Progenitor cell of endocrine pancreas (in vitro differentiated cells): Measurements from ENCODE around the gene ZNF677. TPM values are rescaled to one million over a fixed set of nuclear protein-coding genes. Genes with fewer than 3 reads are reported as not detected.
"Not testable (repeated sequence)": the region's sequence is repeated elsewhere in the genome, so short reads cannot be mapped to it uniquely, and the experiment has no call there.

ENCODE experiments used
- DNase-seq: peaks from one replicate; pipeline ENCODE4 v3.0.0; 2021; ENCODE audit warnings: low spot score; ENCODE audit not compliant: unreplicated experiment
- H3K27ac Mint-ChIP-seq: 2 replicates; pipeline ENCODE4 v1.8.0; 2021; ENCODE audit warnings: mild to moderate bottlenecking, moderate library complexity, mixed read lengths
- H3K27me3 Mint-ChIP-seq: 2 replicates; pipeline ENCODE4 v1.8.0; 2021; ENCODE audit warnings: mixed read lengths
- H3K36me3 Mint-ChIP-seq: 2 replicates; pipeline ENCODE4 v1.8.0; 2022; ENCODE audit warnings: mixed read lengths; ENCODE audit not compliant: insufficient read depth
- H3K4me1 Mint-ChIP-seq: 2 replicates; pipeline ENCODE4 v1.8.0; 2021; ENCODE audit warnings: low read depth, mixed read lengths
- H3K4me3 Mint-ChIP-seq: 2 replicates; pipeline ENCODE4 v1.8.0; 2021; ENCODE audit warnings: low read depth, mild to moderate bottlenecking, moderate library complexity, mixed read lengths
- H3K9me3 Mint-ChIP-seq: 2 replicates; pipeline ENCODE4 v1.8.0; 2021; ENCODE audit warnings: low read depth, mixed read lengths
- CTCF ChIP-seq: fragments of 200-600 bp; sonication (generic); IDR thresholded peaks from one replicate; pipeline ENCODE4 v1.5.0; 2021; ENCODE audit warnings: antibody characterized with exemption, mild to moderate bottlenecking; ENCODE audit not compliant: unreplicated experiment
- total RNA-seq: library from RNA; stranded (reverse); gene quantifications from 2 replicates; pipeline ENCODE4 v1.2.1, GENCODE V29; 2021

ZNF677 gene
- total RNA-seq, 1 donor from 2014 or later, result 51.9 TPM

DNA sequence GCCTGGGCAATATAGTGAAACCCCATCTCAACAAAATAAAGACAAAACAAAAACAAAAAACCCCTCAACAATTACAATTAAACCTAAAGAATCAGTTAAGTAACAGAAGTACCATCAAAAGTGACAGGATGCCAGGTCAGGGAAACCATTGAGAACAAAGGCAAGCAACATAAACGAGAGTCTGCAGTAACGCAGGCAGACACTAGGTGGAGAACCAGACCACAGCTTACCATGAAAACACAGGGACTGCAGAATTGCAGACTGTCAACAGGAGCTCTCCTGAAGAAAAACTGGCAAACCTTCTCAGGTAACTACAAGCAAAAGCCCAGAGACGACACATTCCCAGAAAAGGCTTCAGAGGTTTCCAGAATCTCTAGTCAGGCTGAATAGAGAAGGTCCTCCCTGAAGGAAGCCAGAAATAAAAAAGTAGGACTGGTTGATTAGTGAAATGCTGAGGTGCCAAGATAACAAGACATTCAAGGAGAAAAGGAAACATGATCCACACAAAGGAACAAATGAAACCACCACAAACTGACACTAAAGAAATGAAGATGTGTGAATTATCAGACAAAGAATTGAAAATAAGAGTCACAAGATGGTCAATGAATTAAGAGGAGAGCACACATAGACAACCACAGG lies 59.3 kb downstream of the ZNF677 start:
- peak; percentile 86 for TF ChIP-seq CTCF
- peaks cover 3% of the 10 kb centered on the region for H3K9me3 Mint-ChIP-seq
- peaks cover 14% of the 10 kb centered on the region for H3K36me3 Mint-ChIP-seq
- peak overlapping the region; percentile 53 for H3K27ac Mint-ChIP-seq
- no peaks in the 10 kb centered on the region for H3K27me3 Mint-ChIP-seq
- H3K4me1 Mint-ChIP-seq, result peaks cover 14% of the 10 kb centered on the region
- peak overlapping the region; percentile 58 for H3K4me3 Mint-ChIP-seq
- peak; percentile 66 for DNase-seq

DNA sequence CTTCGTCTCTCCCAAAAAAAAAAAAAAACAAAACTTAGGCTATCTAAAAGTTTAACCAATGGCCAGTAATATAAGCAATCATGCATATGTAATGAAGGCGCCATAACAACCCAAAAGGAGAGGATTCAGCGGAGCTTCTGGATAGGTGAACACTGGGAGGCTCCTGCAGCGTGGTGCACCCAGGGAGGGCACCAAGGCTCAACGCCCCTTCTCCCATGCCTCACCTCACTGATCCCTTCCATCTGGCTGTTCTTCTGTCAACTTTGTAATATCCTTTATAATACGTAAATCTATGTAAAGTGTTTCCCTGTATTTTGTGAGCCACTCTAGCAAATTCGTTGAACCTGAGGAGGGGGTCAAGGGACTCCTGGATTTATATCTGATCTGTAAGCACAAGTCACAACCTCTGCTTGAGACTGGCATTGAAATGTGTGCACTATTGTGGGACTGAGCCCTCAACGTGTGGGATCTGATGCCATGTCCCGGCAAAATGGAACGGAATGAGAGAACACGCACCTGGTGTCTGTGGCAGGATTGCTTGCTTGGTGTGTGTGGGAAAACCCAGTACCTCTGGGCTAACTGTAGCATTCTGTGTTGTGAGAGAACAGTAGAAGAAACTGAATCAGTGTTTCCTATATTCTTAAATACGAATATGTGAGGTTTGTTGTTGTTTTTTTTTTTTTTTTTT lies 61.0 kb downstream of the ZNF677 start:
- H3K9me3 Mint-ChIP-seq, result no peaks in the 10 kb centered on the region
- H3K27me3 Mint-ChIP-seq, result no peaks in the 10 kb centered on the region
- TF ChIP-seq CTCF, result no peak
- H3K36me3 Mint-ChIP-seq, result peaks cover 9% of the 10 kb centered on the region
- peak overlapping the region; percentile 98 for H3K27ac Mint-ChIP-seq
- H3K4me1 Mint-ChIP-seq, result peaks cover 14% of the 10 kb centered on the region
- no peak for DNase-seq
- peak overlapping the region; percentile 97 for H3K4me3 Mint-ChIP-seq

- Mint-ChIP-seq H3K27ac (peak within 1 kb of the TSS; percentile 98), H3K36me3 (peaks cover 9% of the 10 kb centered on the region)
- TF ChIP-seq CTCF, result no peak
Observed at GRCh38 chr19:53192771-53193534, 61.7 kb downstream of the ZNF677 start, which contains the start of gene ZNF665. Gene ZNF665, minus strand, starts transcription at chr19:53193358. Its CDS starts 10,460 bp downstream, at chr19:53182898.

GRCh38 chr19:53190253-53190652 lies 64.4 kb downstream of the ZNF677 start:
- peaks cover 9% of the 10 kb centered on the region for H3K4me1 Mint-ChIP-seq
- H3K9me3 Mint-ChIP-seq, result no peaks in the 10 kb centered on the region
- peaks cover 11% of the 10 kb centered on the region for H3K36me3 Mint-ChIP-seq
- H3K27me3 Mint-ChIP-seq, result no peaks in the 10 kb centered on the region
- H3K4me3 Mint-ChIP-seq, result no peak overlapping the region
- DNase-seq, result no peak
- TF ChIP-seq CTCF, result peak; percentile 8
- H3K27ac Mint-ChIP-seq, result no peak overlapping the region

More at GRCh38 chr19:53192771-53193534, 61.7 kb downstream of the ZNF677 start, which contains the start of gene ZNF665:
- Mint-ChIP-seq H3K4me3 (peak within 1 kb of the TSS; percentile 97), H3K27me3 (no peaks in the 10 kb centered on the region), H3K4me1 (peaks cover 14% of the 10 kb centered on the region), H3K9me3 (no peaks in the 10 kb centered on the region)
- DNase-seq, result peak; percentile 69

GRCh38 chr19:53189691-53190198 lies 64.9 kb downstream of the ZNF677 start:
- not testable (repeated sequence) for H3K27ac Mint-ChIP-seq, H3K27me3 Mint-ChIP-seq, H3K4me1 Mint-ChIP-seq, H3K4me3 Mint-ChIP-seq, DNase-seq, H3K9me3 Mint-ChIP-seq
- peak; percentile 20 for TF ChIP-seq CTCF
- H3K36me3 Mint-ChIP-seq, result peaks cover 12% of the 10 kb centered on the region
